Adrenal gland (tissue), 5 donors: Measurements from ENCODE around the gene CRTAP.
"Not testable (repeated sequence)": the region's sequence is repeated elsewhere in the genome, so short reads cannot be mapped to it uniquely, and the experiment has no call there.

ENCODE experiments used
- CTCF ChIP-seq, 6 experiments: fragments of 450-650 bp in 4 of 6; fragments of 200-600 bp in 2 of 6; sonication (generic) in 1 of 6; IDR thresholded peaks; 1 replicate in 5 of 6; 2 replicates in 1 of 6; pipeline versions ENCODE4 v1.5.1 to v1.8.0; 2016 to 2021; ENCODE audit warnings: antibody characterized with exemption in 6 of 6, mild to moderate bottlenecking in 2 of 6, moderate library complexity in 1 of 6
- POLR2A ChIP-seq, 2 donors: fragments of 450-650 bp; IDR thresholded peaks; one replicate each; pipeline ENCODE4 v1.6.1; 2017; ENCODE audit warnings: antibody characterized with exemption in 2 of 2, mild to moderate bottlenecking in 2 of 2, moderate library complexity in 1 of 2
- donor health status: DM: no; HTN: no; CAD: no.

- TF ChIP-seq POLR2A, CTCF (IDR thresholded peaks at IDR 0.05): not testable (repeated sequence)
Measured at GRCh38 chr3:33181641-33182040, 67.8 kb downstream of the CRTAP start.
